HG03342 (cell line): ENCODE results near the gene ZCCHC12.

ENCODE experiments used
- ATAC-seq: cut with Tn5 transposase; IDR thresholded peaks from one replicate; pipeline ENCODE4 v1.9.1; 2021; ENCODE audit warnings: mild to moderate bottlenecking, moderate library complexity; ENCODE audit not compliant: unreplicated experiment

ZCCHC12 gene

DNA sequence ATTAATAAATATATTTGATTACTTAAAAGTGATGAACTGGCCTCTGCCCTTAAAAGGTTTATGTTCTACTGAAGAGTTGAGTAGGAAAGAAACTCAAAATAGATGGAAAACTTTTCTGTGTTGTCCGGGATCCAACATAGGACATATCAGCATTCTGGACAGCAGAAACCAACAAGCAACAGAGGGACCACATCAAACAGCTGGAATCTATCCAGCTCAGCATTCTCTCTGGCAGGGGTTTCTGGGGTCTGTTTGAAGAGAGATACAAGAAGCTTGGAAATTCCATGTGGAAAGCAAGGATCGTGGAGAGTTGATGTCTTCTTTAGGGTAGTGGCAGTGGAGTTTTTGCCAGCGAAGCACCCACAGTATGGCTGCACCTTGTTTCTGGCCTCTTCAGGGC, 43.6 kb downstream of the ZCCHC12 start:
- no peak for ATAC-seq

DNA sequence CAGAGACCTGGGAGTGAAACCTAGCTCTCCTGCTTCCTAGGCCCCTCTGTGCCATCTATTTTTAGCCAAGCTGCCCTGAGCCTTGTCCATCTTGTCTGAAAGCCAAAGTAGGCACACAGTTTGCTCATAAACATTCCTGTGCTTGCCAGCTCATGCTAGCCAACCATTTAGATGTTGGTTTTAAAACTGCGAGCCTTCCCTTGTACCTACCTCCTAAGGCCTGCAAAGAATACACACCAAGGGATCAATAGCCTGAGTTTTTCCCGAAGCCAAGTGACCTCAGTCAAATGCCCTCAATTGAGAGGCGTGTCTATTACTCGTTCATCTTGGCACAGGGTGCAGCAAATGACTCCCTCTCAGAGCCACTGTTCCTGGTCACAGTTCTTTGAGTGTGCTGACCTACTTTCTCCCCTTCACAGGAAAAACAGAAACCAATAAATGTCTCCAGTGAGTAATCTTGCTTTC, 48.5 kb downstream of the ZCCHC12 start:
- ATAC-seq = no peak
